Activated effector memory CD4-positive, alpha-beta T cell treated with anti-CD3 and anti-CD28 coated beads, Interleukin-2, amount 50 U/mL, for 16 hours (primary cell): Measurements from ENCODE around the gene RECQL.
"Not testable (repeated sequence)": the region's sequence is repeated elsewhere in the genome, so short reads cannot be mapped to it uniquely, and the experiment has no call there.

ENCODE experiments used
- DNase-seq: peaks from one replicate; pipeline ENCODE4 v3.0.0-alpha.2; 2020

RECQL gene

DNA sequence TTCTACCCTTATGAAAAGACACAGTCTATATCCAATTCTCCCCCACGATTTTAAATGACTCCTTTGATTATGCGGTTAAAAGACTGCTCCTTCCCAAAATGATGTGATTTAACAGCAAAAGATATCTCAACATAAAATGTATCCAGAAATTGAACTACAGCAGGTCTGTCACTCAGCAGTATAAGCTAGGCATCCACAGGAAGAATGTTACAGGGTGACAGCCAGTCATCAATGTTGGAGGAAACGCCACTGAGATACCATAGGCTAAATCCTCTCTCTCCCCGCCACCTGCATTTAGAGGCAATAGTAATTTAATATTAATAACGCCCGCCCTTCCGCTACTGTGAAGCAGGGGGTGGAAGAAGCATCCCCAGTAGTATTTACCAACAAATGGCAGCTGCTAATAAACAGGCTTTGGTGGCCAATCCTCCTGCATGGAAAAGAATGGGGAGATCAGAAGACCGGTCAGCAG is 613 bp downstream of the RECQL start:
- DNase-seq: no peak

DNA sequence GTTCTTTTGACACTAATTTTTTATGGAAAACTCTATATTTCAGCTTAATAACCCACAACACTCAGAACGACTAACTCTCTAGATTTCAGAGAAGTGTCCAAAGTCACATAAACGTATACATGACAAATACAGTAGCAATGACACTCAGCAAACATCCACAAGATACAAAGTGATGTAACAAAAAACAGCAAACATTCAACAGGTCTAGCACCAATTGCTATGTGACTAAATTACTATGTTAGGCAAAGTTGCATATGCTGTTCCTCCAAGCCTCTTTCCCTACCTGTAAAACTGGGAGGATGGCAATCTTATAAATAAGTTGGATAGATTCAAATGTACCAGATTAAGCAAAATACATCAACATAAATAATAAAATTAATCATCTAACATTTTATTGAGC is 1.7 kb downstream of the RECQL start:
- DNase-seq: no peak

DNA sequence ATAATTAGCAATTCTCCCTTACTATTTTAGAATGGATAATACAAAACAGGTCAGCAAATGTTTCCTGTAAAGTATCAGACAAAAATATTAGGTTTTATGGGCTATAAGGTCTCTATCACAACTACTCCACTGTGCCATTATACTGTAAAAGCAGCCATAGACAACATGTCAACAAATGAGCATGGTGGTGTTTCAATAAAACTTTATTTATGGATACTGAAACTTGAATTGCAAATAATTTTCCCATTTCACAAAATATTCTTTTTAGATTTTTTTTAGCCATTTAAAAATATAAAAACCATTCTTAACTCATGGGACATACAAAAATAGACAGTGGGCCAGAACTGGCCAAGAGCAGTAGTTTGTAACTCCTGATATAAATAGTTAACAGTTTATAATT is 15.4 kb downstream of the RECQL start:
- DNase-seq: no peak

DNA sequence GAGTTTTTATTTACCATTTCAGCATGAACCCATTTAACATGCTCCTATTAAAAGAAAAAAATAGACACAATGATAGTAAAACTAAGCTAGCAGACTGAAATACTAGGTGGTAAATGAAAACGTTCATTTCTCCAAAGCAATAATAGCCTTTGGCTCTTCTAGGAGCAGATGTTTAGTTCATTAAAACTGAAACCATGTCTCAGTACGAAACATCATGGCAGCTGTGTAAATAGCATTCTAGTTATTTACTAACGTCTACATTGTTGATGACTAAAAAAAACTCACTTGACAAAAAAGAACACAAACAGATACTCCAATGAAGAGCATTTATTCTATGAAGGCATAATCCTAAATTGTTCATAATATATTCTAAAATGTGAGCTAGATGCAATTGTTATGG is 17.9 kb downstream of the RECQL start:
- DNase-seq: no peak

DNA sequence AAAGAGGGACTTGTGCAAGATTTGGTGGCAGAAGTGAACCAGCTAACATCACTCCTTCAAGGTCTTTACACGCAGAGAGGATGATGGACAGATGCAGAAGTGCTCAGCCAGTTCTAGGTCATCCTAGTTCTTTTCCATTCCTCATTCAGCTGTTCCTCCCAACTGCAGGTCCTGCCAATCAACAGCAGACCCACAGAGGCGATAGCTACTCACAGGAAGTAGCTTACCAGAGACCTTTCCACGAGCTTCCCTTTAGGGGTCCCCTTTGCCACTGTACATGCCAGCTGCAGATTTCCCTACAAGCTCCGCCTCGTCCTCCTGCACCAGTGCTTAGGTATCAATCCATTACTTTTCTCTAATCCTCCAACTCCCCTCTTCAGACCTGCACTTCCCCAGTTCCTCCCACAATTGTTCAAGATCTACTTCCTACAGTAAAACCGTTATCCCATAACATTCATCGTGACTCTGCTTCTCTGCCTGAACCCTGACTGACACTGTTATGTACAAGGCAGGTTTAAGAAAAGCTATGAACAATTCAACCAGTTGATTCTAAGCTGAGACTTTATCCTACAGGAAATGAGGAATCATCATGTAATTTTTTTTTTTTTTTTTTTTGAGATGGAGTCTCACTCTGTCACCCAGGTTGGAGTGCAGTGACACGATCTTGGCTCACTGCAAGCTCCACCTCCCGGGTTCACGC is 22.5 kb downstream of the RECQL start:
- no peak for DNase-seq

DNA sequence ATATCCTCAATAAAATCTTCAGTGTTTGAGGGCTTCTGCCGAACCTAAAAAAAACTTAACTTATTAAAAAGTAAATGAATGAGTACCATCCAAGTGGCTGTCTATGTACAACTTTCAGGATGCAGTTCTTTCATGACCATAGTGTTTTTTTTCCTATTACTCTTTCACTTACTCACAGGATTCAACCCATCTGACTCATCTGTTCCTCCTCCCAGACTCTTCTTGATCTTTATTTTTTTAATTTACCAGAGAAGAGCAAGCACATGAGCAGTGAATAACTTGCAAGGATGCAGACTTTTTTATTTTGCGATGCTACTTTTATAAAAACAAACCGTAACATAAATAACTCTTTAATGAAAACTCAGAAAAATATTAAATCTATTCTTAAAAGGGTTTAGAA is 24.5 kb downstream of the RECQL start:
- no peak for DNase-seq

DNA sequence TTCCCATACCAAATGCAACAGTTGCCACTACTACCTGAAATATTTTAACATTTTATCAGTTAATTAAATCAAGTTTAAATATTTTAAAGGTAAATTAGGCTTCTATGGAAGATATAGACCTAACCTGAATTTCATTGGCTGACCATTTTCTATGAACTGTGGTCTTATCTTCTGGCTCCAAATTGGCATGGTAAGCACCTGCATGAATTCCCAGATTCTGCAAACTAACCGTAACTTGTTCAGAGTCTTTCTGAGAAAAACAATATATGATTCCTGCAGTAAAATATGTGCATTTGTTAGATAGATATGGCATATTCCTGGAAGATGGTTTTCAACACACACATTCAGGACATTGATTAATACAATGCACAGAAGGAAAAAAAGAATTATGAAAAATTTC is 25.9 kb downstream of the RECQL start:
- DNase-seq: no peak

DNA sequence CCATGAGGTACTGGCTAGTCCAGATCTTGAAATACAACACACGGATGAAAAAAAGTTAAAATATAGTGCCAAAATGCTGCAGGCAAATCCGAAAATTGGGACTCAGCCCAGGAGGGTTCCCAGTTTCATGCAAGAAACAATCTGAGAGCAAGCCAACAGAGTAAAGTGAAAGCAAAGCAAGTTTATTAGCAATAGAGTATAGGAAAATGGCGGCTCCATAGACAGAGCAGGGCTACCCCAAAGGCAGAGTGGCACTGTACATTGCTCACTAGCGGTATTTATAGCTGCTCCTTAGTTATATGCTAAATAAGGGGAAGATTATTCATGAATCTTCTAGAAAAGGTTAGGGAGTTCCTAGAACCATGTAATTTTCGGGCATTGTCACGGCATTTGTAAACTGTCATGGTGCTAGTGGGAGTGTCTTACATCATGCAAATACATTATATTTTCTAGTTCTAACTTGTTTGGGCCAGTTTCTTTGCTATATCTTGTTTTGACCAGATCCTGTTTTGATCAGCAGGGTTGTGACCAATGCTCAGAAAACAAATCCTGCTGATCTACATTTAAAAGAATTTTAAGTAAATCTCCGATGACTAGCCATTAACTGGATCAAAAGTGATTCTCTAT is 29.1 kb downstream of the RECQL start:
- no peak for DNase-seq

DNA sequence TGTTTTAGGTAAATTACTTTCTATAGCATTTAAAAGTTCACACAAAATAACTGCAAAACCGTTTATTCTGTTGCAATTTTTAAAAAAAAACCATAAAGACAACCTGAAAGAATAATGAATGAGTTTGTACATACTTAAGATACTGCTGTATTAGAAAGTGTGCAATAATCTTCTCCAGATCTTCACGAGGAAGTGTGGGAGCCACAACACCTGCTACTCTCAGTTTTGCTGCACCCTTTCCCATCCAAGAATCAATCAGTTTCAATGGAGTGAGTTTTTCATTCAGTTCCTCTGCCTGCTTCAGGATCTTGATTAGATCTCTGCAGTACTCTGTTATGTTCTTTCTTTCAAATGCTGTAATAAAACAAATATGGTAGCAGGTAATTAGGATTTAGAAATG is 30.1 kb downstream of the RECQL start:
- DNase-seq: no peak

DNA sequence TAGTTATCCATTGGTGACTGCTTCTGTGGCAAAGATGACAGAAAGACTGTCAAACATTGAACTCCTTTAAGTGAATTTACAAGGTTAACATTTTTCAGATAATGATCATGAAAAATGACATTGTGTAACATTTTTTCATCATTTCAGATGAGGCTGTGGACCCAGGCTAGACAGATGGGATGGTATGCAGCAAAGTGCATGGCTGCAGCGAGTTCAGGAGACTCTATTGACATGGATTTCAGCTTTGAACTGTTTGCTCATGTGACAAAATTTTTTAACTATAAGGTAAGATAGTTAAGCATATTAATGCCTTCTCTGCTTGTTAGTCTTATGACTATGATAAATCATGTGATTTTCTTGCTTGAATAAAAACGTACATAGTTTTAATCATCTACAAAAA is 34.1 kb downstream of the RECQL start:
- DNase-seq: not testable (repeated sequence)

DNA sequence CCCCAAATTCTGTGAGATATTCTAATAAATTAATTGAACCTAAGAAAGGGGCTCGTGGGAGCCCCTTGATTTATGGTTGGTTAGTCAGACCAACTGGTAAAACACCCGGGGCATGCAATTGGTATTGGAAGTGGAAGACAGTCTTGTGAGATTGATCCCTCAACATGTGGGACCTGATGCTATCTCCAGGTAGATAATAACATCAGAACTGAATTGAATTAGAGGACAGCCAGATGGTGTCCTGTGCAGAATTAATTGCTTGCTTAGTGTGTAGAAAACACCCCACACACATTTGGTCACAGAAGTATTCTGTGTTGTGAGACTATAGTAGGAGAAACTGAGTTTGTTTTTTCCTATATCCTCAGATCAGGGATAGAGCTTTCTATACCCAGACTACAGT is 42.0 kb downstream of the RECQL start:
- no peak for DNase-seq

DNA sequence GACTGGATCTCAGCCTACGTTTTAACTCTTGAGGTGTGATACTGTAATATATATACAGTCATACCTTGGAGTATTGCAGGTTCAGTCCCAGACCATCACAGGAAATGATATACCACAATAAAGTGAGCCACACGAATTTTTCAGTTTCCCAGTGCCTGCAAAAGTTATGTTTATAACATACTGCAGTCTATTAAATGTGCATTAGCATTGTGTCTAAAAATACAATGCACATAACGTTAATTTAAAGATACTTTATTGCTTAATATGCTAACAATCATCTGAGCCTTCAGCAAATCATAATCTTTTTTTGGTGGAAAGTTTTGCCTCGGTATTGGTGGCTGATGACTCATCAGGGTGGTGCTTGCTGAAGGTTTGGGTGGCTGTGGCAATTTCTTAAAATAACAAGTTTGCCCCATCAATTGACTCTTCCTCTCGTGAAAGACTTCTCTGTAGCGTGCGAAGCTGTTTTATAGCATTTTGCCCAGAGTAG is 45.1 kb downstream of the RECQL start:
- peak; percentile 72 for DNase-seq

DNA sequence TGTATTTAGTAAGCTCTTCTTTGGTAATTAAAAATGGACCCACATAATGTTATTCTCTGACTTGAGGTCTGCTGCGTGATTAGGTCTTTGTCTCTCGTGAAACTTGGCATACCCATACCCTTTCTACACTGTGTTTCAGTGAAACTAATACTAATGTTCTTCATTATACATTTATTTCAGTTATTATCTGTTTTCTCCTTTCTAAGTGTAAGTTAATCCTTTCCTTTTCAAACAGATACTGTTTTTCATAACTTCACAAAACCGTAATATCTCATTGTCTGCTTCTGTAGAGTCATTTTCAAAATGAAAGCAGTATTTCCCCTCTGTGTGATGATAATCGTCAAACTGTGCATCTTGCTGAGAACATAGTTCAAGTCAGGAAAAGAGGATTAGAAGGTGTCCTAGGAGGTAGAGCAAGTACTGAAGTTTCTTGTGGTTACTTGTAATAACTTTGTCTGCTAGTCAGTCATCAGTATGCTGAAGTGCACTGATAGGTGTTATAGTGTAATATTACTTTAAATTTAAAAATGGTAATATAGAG is 48.1 kb downstream of the RECQL start:
- no peak for DNase-seq

DNA sequence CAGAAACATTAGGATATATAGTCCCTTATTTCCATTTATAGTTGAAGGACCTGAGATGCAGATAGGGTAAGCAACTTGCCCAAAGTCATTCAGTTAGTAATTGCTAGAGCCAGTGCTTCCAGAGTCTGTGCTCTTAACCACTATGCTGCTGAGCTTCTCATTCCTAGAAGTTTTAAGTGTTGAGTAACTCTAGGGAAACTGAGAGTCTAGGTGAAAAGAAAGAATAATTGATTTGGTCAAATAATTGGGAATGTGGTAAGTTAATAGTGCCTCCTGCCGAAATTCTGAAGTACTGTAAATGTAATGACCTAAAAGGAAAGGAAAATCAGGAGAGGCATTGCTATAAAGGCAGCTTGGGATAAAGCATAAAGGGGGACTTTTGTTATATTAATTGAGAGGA is 49.9 kb downstream of the RECQL start:
- DNase-seq: no peak

DNA sequence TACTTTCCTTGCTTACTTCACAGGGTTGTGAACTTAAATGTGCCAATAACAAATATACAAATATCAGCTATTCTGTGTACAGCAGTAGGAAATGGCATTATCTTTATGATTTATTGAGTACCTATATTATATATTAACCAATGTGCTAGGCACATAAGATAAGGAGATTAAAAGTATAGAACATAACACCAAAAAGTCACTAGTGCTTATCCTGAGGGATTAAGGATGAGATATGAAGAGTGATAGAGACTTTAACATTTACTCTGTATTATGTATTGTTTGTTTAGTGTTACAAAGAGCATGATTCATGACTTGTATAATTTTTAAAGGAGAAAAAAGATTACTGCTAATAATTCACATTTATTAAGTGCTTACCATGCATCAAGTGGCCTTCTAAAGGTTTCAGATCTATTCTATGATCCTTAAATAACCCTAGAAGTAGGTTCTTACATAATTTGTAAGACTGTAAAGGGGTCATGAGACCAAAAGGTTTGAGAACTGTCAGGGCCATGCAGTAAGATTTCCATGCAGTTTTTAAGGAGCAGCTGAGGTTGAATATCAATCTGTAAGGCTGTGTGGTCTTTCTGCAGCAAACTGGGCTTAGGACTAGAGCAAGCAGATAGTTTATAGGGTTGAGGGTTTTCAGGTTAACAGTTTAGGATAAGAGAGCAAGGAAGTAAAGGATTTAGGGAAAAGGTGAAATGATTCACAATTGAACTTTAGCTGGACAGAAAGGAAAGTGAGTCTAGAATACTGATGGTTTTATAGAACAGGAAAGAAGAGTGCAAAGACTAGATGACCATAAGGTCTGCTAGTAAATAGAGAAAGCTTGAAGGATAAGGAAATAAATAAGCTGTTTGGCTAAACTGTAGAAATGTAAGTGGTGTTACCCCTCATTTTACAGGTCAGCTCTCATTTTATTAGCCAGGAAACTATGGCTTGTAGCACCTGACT is 57.0 kb downstream of the RECQL start:
- no peak for DNase-seq

DNA sequence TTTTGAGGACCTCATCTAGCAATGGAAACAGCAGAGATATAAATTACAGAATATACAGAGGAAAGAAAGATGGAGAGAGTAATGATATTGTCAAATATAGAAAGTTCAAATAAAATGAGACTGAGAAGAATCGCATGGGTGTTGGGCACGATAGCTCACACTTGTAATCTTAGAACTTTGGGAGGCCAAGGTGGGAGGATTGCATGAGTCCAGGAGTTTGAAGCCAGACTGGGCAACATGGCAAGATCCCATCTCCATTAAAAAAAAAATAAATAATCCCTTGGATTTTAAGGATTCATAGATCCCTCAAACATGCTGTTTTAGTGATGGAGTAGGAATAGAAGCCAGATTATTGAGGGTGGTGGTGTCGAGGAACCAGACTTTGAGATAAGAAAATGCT is 62.1 kb downstream of the RECQL start:
- DNase-seq: no peak

DNA sequence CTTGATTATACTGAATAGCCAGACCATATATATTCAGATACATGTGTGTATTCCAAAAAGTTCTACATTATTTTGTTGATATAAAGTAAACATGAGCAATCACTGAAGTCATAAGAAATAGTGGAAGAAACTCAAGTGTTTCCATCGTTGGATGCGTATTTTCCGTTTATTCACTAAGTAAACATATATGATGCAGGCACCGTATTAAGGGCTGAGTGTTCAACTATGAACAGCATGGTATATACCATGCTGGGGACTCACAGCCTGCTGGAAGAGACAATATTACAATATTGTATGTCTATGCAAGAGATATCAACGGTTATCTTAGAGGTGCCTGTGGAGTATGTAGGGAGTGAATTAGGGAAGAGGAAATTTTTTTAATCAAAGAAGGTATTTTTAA is 62.8 kb downstream of the RECQL start:
- DNase-seq: no peak

DNA sequence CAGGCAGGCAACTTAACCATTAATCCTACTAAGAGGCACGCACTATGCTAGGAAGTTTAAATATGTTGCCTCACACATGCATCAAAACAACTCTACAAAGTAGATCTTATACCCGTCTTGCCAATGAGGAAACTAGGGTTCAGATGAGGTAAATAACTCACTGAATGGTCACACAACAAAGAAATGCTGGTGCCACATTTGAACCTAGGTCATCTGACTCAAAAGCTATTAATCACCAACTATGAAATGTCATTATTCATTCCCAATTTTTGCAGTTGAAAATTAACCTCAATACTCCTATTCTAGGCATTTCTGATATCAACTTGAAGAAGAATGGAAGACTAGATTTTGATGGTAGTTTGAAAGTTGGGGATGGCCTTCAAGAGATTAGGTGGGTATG is 66.7 kb downstream of the RECQL start:
- DNase-seq: no peak

DNA sequence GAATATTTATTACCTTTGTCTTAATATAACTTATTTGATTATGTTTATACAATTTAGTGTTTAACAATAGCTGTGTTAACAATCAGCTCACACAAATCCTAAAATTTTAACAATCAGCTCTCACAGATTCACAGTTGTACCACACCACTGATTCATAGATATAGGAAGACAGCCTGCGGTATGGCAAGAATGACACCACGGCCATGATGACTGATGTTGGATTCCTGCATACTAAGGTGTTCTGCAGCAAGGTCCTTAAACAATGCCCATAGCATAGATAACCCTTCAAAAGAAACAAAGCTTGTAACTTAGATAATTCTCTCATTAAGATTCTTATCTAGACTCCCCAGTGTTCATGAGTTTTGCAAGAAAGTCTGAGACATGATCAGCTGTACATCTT is 67.9 kb downstream of the RECQL start:
- no peak for DNase-seq

DNA sequence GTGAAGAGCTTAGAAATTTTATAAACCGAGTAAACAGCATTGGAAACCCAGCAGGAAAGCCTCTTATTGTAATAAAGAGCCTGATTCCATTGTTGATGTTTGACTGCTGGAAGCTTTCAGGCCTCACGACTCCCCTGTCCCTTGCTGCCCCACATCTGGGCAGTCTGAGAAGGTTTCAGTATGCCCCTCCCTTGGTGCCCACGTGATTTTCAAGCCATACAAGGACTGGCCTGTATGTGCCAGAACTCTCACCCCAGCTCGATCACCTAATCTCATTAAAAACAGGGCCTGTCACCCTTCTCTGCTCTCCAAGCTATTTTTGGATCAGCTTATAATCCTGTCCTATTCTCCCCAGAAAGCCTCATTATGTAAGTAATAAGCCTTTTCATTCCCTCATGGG is 71.4 kb downstream of the RECQL start:
- no peak for DNase-seq

DNA sequence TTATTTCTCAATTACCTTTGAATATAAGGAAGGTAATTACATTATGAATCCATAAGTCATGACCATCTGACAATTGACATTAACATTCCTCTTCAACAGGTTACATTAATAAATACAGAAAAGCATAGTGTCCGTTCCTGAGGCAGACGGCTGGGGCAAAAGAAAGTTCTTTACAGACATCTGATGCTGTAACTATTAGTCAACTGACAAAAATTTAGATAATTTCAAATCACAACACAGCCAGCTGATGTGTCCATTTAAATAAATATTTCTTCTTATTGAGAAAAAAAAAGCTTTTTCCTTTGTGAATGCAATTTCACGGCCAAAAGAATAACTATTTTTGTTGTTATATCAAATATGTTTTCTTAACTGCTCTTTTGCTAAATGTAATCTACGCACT is 73.2 kb downstream of the RECQL start:
- no peak for DNase-seq

DNA sequence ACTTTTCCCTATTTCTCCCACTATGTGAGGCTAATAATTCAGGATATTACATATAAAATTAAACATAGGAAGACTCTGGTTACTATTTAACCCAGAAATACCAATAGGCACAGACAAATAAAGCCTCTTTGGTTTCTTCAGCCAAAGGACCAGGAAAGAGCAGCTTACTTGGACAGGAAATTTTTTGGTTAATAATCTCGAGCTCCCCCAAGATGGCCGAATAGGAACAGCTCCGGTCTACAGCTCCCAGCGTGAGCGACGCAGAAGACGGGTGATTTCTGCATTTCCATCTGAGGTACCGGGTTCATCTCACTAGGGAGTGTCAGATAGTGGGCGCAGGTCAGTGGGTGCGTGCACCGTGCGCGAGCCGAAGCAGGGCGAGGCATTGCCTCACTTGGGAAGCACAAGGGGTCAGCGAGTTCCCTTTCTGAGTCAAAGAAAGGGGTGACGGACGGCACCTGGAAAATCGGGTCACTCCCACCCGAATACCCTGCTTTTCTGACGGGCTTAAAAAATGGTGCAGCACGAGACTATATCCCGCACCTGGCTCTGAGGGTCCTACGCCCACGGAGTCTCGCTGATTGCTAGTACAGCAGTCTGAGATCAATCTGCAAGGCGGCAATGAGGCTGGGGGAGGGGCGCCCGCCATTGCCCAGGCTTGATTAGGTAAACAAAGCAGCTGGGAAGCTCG is 82.3 kb downstream of the RECQL start:
- not testable (repeated sequence) for DNase-seq
